Uterus (tissue), 2 donors: Measurements from ENCODE around the gene TMEM171.

Source experiments
- POLR2A ChIP-seq, 2 donors: fragments of 450-650 bp; IDR thresholded peaks; one replicate each; pipeline ENCODE4 v1.6.1; 2016; ENCODE audit warnings: antibody characterized with exemption in 2 of 2, mild to moderate bottlenecking in 1 of 2, moderate library complexity in 1 of 2
- TF ChIP-seq, protein P1 (sequence below), 4 experiments: fragments of 200-600 bp in 2 of 4; fragments of 450-650 bp in 2 of 4; sonication (generic) in 2 of 4; IDR thresholded peaks; one replicate each; pipeline ENCODE4 v1.5.1; 2016 to 2019; ENCODE audit warnings: antibody characterized with exemption in 4 of 4, mild to moderate bottlenecking in 2 of 4, moderate library complexity in 1 of 4

DNA sequence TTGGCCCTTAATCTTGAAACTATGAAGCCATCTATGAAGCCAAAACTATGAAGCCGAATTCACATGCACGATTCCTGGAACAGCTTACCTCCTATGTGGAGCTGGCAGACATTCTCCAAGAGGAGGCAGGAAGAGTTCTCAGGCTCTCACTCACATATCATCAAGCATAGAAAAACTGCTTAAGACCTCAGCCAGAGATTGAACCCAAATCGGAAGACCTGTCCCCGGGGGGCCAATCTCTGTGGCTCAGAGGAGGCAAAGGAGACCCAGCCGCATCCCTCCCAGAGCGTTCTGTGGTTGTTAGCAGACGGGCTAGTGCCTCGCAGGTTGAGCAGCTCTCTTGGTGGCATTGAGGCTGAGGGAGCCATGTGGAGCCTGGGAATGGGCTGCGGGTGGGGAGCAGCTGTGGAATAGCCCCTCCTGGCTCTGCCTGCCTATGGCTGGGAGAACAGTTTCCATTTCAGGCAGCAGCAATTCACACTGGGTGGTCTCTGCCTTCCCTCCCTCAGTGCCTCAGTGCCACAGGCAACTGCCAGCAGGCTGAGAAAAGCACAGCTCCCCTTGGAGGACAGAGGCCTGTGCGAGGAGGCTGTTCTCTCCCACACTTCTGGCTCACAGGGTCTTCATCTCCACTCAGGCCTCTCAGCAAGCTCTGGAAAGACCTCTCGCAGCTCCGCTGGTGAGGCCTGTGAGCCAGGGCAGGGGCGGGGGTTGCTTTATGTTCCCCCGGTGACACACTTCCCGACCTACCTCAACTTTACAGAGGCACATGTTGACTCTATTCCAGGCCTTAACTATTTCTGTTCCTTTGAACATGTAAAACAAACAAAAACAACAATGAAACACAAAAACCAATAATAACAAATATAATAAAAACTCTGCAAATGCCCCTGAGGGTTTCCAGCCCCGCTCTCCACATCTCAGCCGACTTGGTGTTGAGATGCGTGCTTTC is 35.2 kb downstream of the TMEM171 start:
- TF ChIP-seq, protein P1, sequence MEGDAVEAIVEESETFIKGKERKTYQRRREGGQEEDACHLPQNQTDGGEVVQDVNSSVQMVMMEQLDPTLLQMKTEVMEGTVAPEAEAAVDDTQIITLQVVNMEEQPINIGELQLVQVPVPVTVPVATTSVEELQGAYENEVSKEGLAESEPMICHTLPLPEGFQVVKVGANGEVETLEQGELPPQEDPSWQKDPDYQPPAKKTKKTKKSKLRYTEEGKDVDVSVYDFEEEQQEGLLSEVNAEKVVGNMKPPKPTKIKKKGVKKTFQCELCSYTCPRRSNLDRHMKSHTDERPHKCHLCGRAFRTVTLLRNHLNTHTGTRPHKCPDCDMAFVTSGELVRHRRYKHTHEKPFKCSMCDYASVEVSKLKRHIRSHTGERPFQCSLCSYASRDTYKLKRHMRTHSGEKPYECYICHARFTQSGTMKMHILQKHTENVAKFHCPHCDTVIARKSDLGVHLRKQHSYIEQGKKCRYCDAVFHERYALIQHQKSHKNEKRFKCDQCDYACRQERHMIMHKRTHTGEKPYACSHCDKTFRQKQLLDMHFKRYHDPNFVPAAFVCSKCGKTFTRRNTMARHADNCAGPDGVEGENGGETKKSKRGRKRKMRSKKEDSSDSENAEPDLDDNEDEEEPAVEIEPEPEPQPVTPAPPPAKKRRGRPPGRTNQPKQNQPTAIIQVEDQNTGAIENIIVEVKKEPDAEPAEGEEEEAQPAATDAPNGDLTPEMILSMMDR (IDR thresholded peaks at IDR 0.05), result no peak
- no peak for TF ChIP-seq POLR2A (IDR thresholded peaks at IDR 0.05)
